ENCODE data around the gene AHCYL1.

- TF ChIP-seq CTCF (IDR thresholded peaks at IDR 0.05) (no peak), POLR2A (IDR thresholded peaks at IDR 0.05) (no peak), EP300 (IDR thresholded peaks at IDR 0.05) (no peak)
Measured at GRCh38 chr1:110062612-110063011, 78.0 kb downstream of the AHCYL1 start.
